CD8-positive, alpha-beta memory T cell (primary cell): ENCODE measurements around the gene SLC1A3. TPM values are rescaled to one million over a fixed set of nuclear protein-coding genes. Genes with fewer than 3 reads are reported as not detected.

Experiments used
- CTCF ChIA-PET: fragments of 350-600 bp; sonication (Branson Sonifier 250); formaldehyde crosslinking; loops from one replicate; lab custom pipeline; 2021; ENCODE audit warnings: antibody characterized with exemption; lab: Charles Lee
- POLR2A ChIA-PET: fragments of 350-600 bp; sonication (Branson Sonifier 250); formaldehyde crosslinking; loops from one replicate; lab custom pipeline; 2021; ENCODE audit warnings: antibody characterized with exemption; lab: Charles Lee
- DNase-seq, 5 donors: peaks; one replicate each; pipeline versions ENCODE4 v3.0.0 to v3.0.0-alpha.2; 2020 to 2022; ENCODE audit warnings: mixed read lengths in 1 of 5
- H3K27ac ChIP-seq: one replicate; pipeline ENCODE4 v1.7.0; 2013; ENCODE audit warnings: low read depth, mild to moderate bottlenecking, low read length, moderate library complexity
- H3K27me3 ChIP-seq: 2 replicates; pipeline ENCODE4 v1.7.0; 2013; ENCODE audit warnings: low read length, mild to moderate bottlenecking; ENCODE audit not compliant: insufficient read depth, poor library complexity, severe bottlenecking
- H3K36me3 ChIP-seq: 2 replicates; pipeline ENCODE4 v1.7.0; 2013; ENCODE audit warnings: mild to moderate bottlenecking, low read length, moderate library complexity; ENCODE audit not compliant: insufficient read depth
- H3K4me1 ChIP-seq: 2 replicates; pipeline ENCODE4 v1.7.0; 2013; ENCODE audit warnings: mild to moderate bottlenecking, low read length, moderate library complexity; ENCODE audit not compliant: insufficient read depth
- H3K4me3 ChIP-seq: 2 replicates; pipeline ENCODE4 v1.7.0; 2013; ENCODE audit warnings: mild to moderate bottlenecking, low read length
- H3K9me3 ChIP-seq: 2 replicates; pipeline ENCODE4 v1.7.0; 2013; ENCODE audit warnings: mild to moderate bottlenecking, low read length
- H3K27ac Mint-ChIP-seq, 8 donors: one replicate each; pipeline ENCODE4 v1.8.0; 2020 to 2021; ENCODE audit warnings: mixed read lengths in 8 of 8, mild to moderate bottlenecking in 6 of 8, inconsistent platforms in 3 of 8, moderate library complexity in 3 of 8
- H3K27me3 Mint-ChIP-seq, 2 donors: one replicate each; pipeline ENCODE4 v1.8.0; 2020 to 2021; ENCODE audit warnings: mixed read lengths in 2 of 2, mild to moderate bottlenecking in 1 of 2, moderate library complexity in 1 of 2
- H3K36me3 Mint-ChIP-seq, 3 donors: one replicate each; pipeline ENCODE4 v1.8.0; 2020 to 2021; ENCODE audit warnings: mixed read lengths in 3 of 3, inconsistent platforms in 1 of 3, mild to moderate bottlenecking in 1 of 3
- H3K4me1 Mint-ChIP-seq, 3 donors: one replicate each; pipeline ENCODE4 v1.8.0; 2020 to 2021; ENCODE audit warnings: mixed read lengths in 3 of 3, inconsistent platforms in 1 of 3, mild to moderate bottlenecking in 1 of 3
- H3K4me3 Mint-ChIP-seq, 7 donors: one replicate each; pipeline ENCODE4 v1.8.0; 2020 to 2021; ENCODE audit warnings: mixed read lengths in 7 of 7, mild to moderate bottlenecking in 6 of 7, moderate library complexity in 4 of 7, inconsistent platforms in 2 of 7
- H3K9me3 Mint-ChIP-seq, 5 donors: one replicate each; pipeline ENCODE4 v1.8.0; 2020 to 2022; ENCODE audit warnings: mixed read lengths in 5 of 5, mild to moderate bottlenecking in 3 of 5, moderate library complexity in 2 of 5, inconsistent platforms in 1 of 5
- polyA plus RNA-seq: library from polyadenylated mRNA; unstranded; fragments of 300-500 nt; fragmentation: Illumina TruSeq; gene quantifications from one replicate; pipeline ENCODE4 v1.2.3, GENCODE V29; 2021
- total RNA-seq, 2 experiments: library from RNA; stranded (reverse); gene quantifications; one replicate each; pipeline ENCODE4 v1.2.3, GENCODE V29; 2021

SLC1A3 gene
- total and polyA plus RNA-seq, 3 experiments from 2014 or later: 0.35 to 0.37 TPM; not detected in 1

DNA sequence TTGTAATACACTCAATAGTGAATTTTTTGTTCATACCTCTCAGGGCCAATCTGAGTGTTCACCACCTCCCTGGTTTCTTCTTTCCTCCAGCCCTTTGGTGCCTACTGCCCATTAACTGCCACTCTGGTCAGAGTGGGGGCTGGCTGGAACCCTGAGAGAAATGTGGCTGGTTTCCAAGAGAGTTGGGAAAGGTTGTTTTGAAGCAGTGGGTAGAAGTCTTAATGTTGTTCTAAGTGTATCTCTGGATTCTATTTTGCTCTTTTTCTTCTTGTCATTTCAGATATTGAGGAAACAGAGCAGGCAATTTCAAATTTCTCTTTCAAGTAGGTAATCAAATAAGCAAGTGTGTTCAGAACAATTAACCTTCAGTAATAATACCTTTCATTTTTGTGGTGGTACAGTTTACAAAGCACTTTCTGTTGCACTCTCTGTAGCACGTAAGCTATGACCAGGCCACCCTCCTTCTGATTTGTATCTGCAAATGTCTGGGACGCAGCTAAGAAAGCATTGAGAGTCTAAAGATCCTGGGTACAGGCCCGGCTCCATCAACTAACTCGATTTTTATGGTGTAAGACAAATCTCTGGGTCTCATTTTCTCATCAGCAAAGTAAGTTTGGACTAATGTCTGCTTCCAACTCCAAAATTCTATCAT lies 8.4 kb downstream of the SLC1A3 start:
- H3K36me3 ChIP-seq: no peaks in the 10 kb centered on the region
- no peak overlapping the region for H3K4me3 ChIP-seq
- H3K36me3 Mint-ChIP-seq: no peaks in the 10 kb centered on the region
- H3K9me3 Mint-ChIP-seq: peaks cover 0 to 3% (median 2%) of the 10 kb centered on the region in 5 donors
- H3K4me3 Mint-ChIP-seq: no peak overlapping the region
- H3K27ac ChIP-seq: no peak overlapping the region
- H3K4me1 Mint-ChIP-seq: no peaks in the 10 kb centered on the region
- no peak for DNase-seq
- ChIA-PET POLR2A (no interaction called here), CTCF (interaction anchor here (1.4 kb wide), 1 partner anchor 10 kb away, joined by 3 read pairs; no protein-coding TSS in a partner anchor)
- no peaks in the 10 kb centered on the region for H3K4me1 ChIP-seq
- H3K27me3 Mint-ChIP-seq: peaks cover 3 to 24% of the 10 kb centered on the region in 2 donors
- no peaks in the 10 kb centered on the region for H3K9me3 ChIP-seq
- H3K27ac Mint-ChIP-seq: no peak overlapping the region
- no peaks in the 10 kb centered on the region for H3K27me3 ChIP-seq

DNA sequence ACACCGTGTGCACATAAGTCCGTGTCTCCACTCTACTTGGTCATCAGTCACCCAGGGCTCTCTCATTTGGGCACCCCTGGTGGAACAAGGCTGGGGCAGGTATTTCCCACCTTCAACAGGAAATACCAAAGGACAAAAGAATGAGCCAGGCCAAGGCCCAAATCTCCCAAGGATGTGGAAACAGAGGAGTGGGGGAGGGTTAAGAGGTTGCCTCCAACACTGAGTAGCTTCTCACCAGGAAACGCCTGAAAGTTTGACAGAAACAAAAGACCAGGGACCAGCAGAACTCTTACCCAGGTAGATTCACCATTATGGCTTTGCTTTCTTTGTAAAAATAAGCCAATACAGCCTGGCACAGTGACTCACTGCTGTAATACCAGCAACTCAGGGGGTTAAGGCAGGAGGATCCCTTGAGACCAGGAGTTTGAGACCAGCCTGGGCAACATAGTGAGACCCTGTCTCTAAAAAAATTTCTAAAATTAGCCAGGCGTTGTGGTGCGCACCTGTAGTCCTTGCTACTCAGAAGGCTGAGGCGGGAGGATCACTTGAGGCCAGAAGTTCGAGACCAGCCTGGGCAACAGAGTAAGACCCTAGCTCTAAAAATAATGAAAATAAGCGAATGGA lies 12.7 kb downstream of the SLC1A3 start:
- ChIA-PET CTCF (no interaction called here), POLR2A (no interaction called here)
- Histone ChIP-seq H3K4me3 (no peak overlapping the region), H3K27me3 (no peaks in the 10 kb centered on the region), H3K9me3 (no peaks in the 10 kb centered on the region), H3K27ac (no peak overlapping the region), H3K36me3 (no peaks in the 10 kb centered on the region), H3K4me1 (no peaks in the 10 kb centered on the region)
- Mint-ChIP-seq H3K27ac (no peak overlapping the region), H3K4me3 (no peak overlapping the region), H3K4me1 (no peaks in the 10 kb centered on the region), H3K9me3 (peaks cover 0 to 2% (median 0%) of the 10 kb centered on the region in 5 donors), H3K27me3 (peaks cover 8 to 28% of the 10 kb centered on the region in 2 donors), H3K36me3 (no peaks in the 10 kb centered on the region)
- no peak for DNase-seq

DNA sequence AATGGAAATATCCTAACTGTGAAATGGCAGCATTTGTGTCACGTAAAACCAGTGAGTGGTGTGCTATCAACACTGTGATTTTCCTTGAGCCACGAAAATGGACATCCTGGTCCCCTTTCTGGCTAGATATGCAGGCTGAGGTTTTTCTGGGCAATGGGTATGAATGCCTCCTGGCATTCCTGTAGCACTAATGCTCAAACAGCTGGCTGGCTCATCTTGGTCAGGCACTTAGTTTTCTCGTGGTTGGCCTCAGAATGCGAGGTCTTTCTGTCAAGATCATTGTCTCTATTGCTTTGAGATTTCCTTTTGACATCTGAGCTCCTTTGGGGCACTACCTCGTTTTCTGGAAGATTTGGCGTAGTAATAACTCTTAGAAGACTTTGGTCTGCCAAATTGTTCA lies 15.6 kb downstream of the SLC1A3 start:
- Histone ChIP-seq H3K9me3 (no peaks in the 10 kb centered on the region), H3K36me3 (no peaks in the 10 kb centered on the region), H3K27me3 (no peaks in the 10 kb centered on the region), H3K27ac (no peak overlapping the region), H3K4me1 (no peaks in the 10 kb centered on the region), H3K4me3 (no peak overlapping the region)
- H3K27ac Mint-ChIP-seq: no peak overlapping the region
- no peak for DNase-seq
- H3K36me3 Mint-ChIP-seq: no peaks in the 10 kb centered on the region
- no peaks in the 10 kb centered on the region for H3K9me3 Mint-ChIP-seq
- POLR2A ChIA-PET: no interaction called here
- H3K27me3 Mint-ChIP-seq: peaks cover 12 to 28% of the 10 kb centered on the region in 2 donors
- no peak overlapping the region for H3K4me3 Mint-ChIP-seq
- CTCF ChIA-PET: no interaction called here
- no peaks in the 10 kb centered on the region for H3K4me1 Mint-ChIP-seq

DNA sequence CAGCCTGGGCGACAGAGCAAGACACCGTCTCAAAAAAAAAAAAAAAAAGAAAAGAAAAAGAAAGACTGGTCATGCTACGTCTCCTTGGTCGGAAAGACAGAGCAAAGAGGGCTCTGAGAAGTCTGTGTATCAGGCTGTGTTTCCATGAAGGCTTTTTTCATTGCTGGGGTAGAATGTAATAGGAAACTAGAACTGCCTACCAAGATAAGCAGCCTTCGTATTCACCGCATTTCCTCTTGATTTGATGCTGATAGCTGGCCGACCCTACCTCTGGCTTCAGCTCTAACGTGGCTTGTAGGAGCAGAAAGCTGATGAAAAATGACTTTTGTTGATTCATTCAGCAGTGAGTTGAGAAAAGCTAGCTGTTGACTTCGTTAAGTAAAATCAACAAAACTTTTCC lies 17.4 kb downstream of the SLC1A3 start:
- Histone ChIP-seq H3K27me3 (no peaks in the 10 kb centered on the region), H3K4me3 (no peak overlapping the region), H3K4me1 (no peaks in the 10 kb centered on the region), H3K27ac (no peak overlapping the region), H3K36me3 (no peaks in the 10 kb centered on the region), H3K9me3 (no peaks in the 10 kb centered on the region)
- no peaks in the 10 kb centered on the region for H3K36me3 Mint-ChIP-seq
- no peaks in the 10 kb centered on the region for H3K9me3 Mint-ChIP-seq
- H3K27ac Mint-ChIP-seq: no peak overlapping the region
- ChIA-PET POLR2A (no interaction called here), CTCF (interaction anchor here (1.1 to 1.2 kb wide), 3 partner anchors 9 to 67 kb away, joined by 3 to 4 read pairs (median 3); no protein-coding TSS in a partner anchor)
- DNase-seq: no peak
- peaks cover 10 to 22% of the 10 kb centered on the region in 2 donors for H3K27me3 Mint-ChIP-seq
- no peaks in the 10 kb centered on the region for H3K4me1 Mint-ChIP-seq
- H3K4me3 Mint-ChIP-seq: no peak overlapping the region

DNA sequence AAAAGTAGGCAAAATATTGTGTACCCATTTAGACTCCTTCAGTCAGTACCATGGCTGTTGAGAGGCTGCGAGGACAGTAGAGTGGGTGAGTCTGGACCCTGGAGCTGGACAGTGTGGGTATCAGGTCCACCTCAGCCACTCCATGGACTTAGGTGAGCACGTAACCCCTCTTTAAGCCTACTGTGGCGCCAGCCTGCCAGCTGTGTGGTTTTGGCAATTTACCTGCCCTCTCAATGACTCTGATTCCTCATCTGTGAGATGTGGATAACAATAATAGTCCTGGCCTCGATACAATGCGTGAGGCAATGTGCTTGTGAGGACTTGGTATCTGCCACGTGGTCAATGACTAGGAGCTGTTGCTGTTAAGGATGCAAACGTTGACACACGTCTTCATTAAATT lies 17.9 kb downstream of the SLC1A3 start:
- Histone ChIP-seq H3K27me3 (no peaks in the 10 kb centered on the region), H3K36me3 (no peaks in the 10 kb centered on the region), H3K9me3 (no peaks in the 10 kb centered on the region), H3K4me1 (no peaks in the 10 kb centered on the region), H3K4me3 (no peak overlapping the region), H3K27ac (no peak overlapping the region)
- no peak overlapping the region for H3K4me3 Mint-ChIP-seq
- peaks cover 10 to 26% of the 10 kb centered on the region in 2 donors for H3K27me3 Mint-ChIP-seq
- CTCF ChIA-PET: interaction anchor here (1.1 to 1.2 kb wide), 3 partner anchors 10 to 67 kb away, joined by 3 to 4 read pairs (median 3); no protein-coding TSS in a partner anchor
- no peak overlapping the region for H3K27ac Mint-ChIP-seq
- H3K36me3 Mint-ChIP-seq: no peaks in the 10 kb centered on the region
- DNase-seq: no peak
- no peaks in the 10 kb centered on the region for H3K4me1 Mint-ChIP-seq
- POLR2A ChIA-PET: no interaction called here
- no peaks in the 10 kb centered on the region for H3K9me3 Mint-ChIP-seq

DNA sequence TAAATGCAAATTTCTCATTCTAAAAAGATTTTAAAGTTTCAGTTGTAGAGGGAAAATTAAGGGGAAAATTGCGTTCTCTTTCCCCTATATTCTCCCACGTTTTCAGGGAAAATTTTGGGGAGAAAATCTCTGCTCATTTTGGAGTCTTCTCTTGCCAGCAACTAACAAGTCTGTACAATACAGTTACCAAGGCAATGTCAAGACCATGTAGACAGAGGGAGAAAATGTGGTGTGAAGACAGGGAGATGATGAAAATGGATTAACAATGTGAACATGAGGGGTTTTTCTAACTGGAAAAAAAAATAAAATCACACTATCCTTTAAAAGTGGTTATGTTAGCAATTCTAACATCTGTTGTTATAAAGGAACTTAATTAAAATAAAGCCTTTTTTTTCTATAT lies 22.3 kb downstream of the SLC1A3 start:
- DNase-seq: no peak

DNA sequence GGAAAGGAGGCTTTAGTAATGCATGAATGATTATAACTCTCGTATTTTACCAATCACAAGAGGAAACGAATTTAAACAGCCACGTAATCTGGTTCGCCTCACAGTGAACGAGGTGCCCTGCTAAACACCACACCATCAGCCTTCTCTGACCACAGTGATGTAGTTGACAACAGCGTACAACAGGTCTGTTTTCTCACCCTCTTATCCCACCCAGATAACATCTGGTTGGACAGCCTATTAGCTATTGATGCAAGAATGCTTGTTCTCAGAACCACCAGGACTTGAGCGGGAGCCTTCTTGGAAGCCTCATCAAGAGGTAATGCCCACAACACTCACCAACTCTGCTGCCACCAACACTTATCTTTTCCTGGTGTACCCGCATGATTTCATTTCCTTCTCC lies 23.3 kb downstream of the SLC1A3 start:
- no peaks in the 10 kb centered on the region for H3K9me3 Mint-ChIP-seq
- DNase-seq: no peak
- H3K27me3 ChIP-seq: no peaks in the 10 kb centered on the region
- H3K27ac Mint-ChIP-seq: no peak overlapping the region
- no peaks in the 10 kb centered on the region for H3K4me1 ChIP-seq
- H3K36me3 Mint-ChIP-seq: no peaks in the 10 kb centered on the region
- H3K4me3 ChIP-seq: no peak overlapping the region
- ChIA-PET CTCF (no interaction called here), POLR2A (no interaction called here)
- H3K4me1 Mint-ChIP-seq: no peaks in the 10 kb centered on the region
- H3K27ac ChIP-seq: no peak overlapping the region
- no peaks in the 10 kb centered on the region for H3K9me3 ChIP-seq
- peaks cover 8 to 34% of the 10 kb centered on the region in 2 donors for H3K27me3 Mint-ChIP-seq
- H3K36me3 ChIP-seq: no peaks in the 10 kb centered on the region
- H3K4me3 Mint-ChIP-seq: no peak overlapping the region

More for the DNA sequence above, 22.3 kb downstream of the SLC1A3 start:
- ChIA-PET POLR2A (no interaction called here), CTCF (no interaction called here)
- Mint-ChIP-seq H3K36me3 (no peaks in the 10 kb centered on the region), H3K27me3 (peaks cover 10 to 37% of the 10 kb centered on the region in 2 donors), H3K27ac (no peak overlapping the region), H3K4me3 (no peak overlapping the region), H3K9me3 (no peaks in the 10 kb centered on the region), H3K4me1 (no peaks in the 10 kb centered on the region)
- no peaks in the 10 kb centered on the region for H3K4me1 ChIP-seq
- no peak overlapping the region for H3K4me3 ChIP-seq
- H3K27ac ChIP-seq: no peak overlapping the region
- H3K36me3 ChIP-seq: no peaks in the 10 kb centered on the region
- H3K9me3 ChIP-seq: no peaks in the 10 kb centered on the region
- H3K27me3 ChIP-seq: no peaks in the 10 kb centered on the region
